Small intestine (tissue), 7 donors: ENCODE results near the gene XRN1. TPM values are rescaled to one million over a fixed set of nuclear protein-coding genes. Genes with fewer than 3 reads are reported as not detected.
"Not testable (repeated sequence)": the region's sequence is repeated elsewhere in the genome, so short reads cannot be mapped to it uniquely, and the experiment has no call there.

Source experiments
- DNase-seq, 2 donors: peaks; one replicate each; pipeline versions ENCODE4 v3.0.0 to v3.0.0-alpha.2; 2013
- FAIRE-seq: peaks from 2 replicates; lab custom pipeline; 2012; peaks lifted over from hg19 to GRCh38; lab: Jason Lieb, UNC
- H3K27ac ChIP-seq, 3 donors: one replicate each; pipeline ENCODE4 v1.5.1; 2013; ENCODE audit warnings: low read length in 2 of 3, mild to moderate bottlenecking in 2 of 3, control low read depth in 1 of 3, inconsistent platforms in 1 of 3, low read depth in 1 of 3, moderate library complexity in 1 of 3
- H3K27me3 ChIP-seq, 3 donors: one replicate each; pipeline ENCODE4 v1.6.1; 2013; ENCODE audit warnings: low read length in 3 of 3, inconsistent platforms in 1 of 3; ENCODE audit not compliant: control insufficient read depth in 3 of 3, insufficient read depth in 3 of 3
- H3K36me3 ChIP-seq, 3 donors: one replicate each; pipeline ENCODE4 v1.6.1; 2013; ENCODE audit warnings: low read length in 3 of 3, inconsistent platforms in 1 of 3, low read depth in 1 of 3, mild to moderate bottlenecking in 1 of 3, moderate library complexity in 1 of 3; ENCODE audit not compliant: control insufficient read depth in 3 of 3, insufficient read depth in 2 of 3
- H3K4me1 ChIP-seq, 3 donors: one replicate each; pipeline ENCODE4 v1.6.1; 2013; ENCODE audit warnings: low read length in 2 of 3, inconsistent platforms in 1 of 3, low read depth in 1 of 3, mild to moderate bottlenecking in 1 of 3, moderate library complexity in 1 of 3; ENCODE audit not compliant: control insufficient read depth in 3 of 3, insufficient read depth in 2 of 3
- H3K4me3 ChIP-seq, 3 donors: one replicate each; pipeline ENCODE4 v1.5.1; 2013; ENCODE audit warnings: low read length in 3 of 3, control low read depth in 1 of 3, inconsistent platforms in 1 of 3, low read depth in 1 of 3, mild to moderate bottlenecking in 1 of 3, moderate library complexity in 1 of 3
- H3K9me3 ChIP-seq, 2 donors: one replicate each; pipeline ENCODE4 v1.6.1; 2013; ENCODE audit warnings: low read depth in 1 of 2, low read length in 1 of 2; ENCODE audit not compliant: control insufficient read depth in 2 of 2, insufficient read depth in 1 of 2
- WGBS, 3 donors: extraction: QIAGEN DNeasy Blood & Tissue Kit; methylation state at CpG; one replicate each; pipeline ENCODE4 v1.1.7; 2013; 5-methylcytosine and 5-hydroxymethylcytosine counted together
- polyA plus RNA-seq, 4 donors: library from polyadenylated mRNA; stranded (reverse) in 3 of 4; unstranded in 1 of 4; fragments of 200-250 nt in 3 of 4; fragments of 120-200 nt in 1 of 4; gene quantifications; one replicate each; pipeline versions ENCODE4 v1.2.1 to v1.2.3, GENCODE V29; 2013
- donor health status: healthy with polysubstance abuse.
- donor health status: control.
- donor health status: control.
- donor health status: Bipolar disorder and iron deficiency.
- donor health status: healthy.

The XRN1 gene
- polyA plus RNA-seq, 4 donors = 4.8 to 34.4 (median 9.1) TPM

- FAIRE-seq (no peak), DNase-seq (peak; percentile 85 to 90)
- H3K36me3 ChIP-seq = peaks cover 0 to 14% (median 0%) of the 10 kb centered on the region in 3 donors
- peak overlapping the region; percentile 67 to 97 (median 73) for H3K27ac ChIP-seq
- 12 to 42% (median 14%) methylated on average over 6 of the region's 6 CpGs for whole genome bisulfite sequencing, 3 donors
- no peaks in the 10 kb centered on the region for H3K27me3 ChIP-seq
- H3K4me1 ChIP-seq = peaks cover 0 to 5% (median 3%) of the 10 kb centered on the region in 3 donors
- H3K9me3 ChIP-seq = no peaks in the 10 kb centered on the region
- H3K4me3 ChIP-seq = peak overlapping the region in 2 of 3 donors; percentile 90
These were observed 2.0 kb downstream of the XRN1 start for GRCh38 chr3:142445816-142446254.

GRCh38 chr3:142444343-142444742, 3.5 kb downstream of the XRN1 start:
- no peak overlapping the region for H3K4me3 ChIP-seq
- DNase-seq (no peak), FAIRE-seq (no peak)
- no peaks in the 10 kb centered on the region for H3K9me3 ChIP-seq
- no peaks in the 10 kb centered on the region for H3K27me3 ChIP-seq
- H3K4me1 ChIP-seq = peaks cover 3 to 8% (median 5%) of the 10 kb centered on the region in 3 donors
- peaks cover 0 to 14% (median 0%) of the 10 kb centered on the region in 3 donors for H3K36me3 ChIP-seq
- H3K27ac ChIP-seq = no peak overlapping the region
- 94 to 97% (median 96%) methylated on average over 11 of the region's 11 CpGs for WGBS, 3 donors

- not testable (repeated sequence) for H3K4me3 ChIP-seq, FAIRE-seq, H3K27me3 ChIP-seq, DNase-seq, H3K4me1 ChIP-seq, H3K9me3 ChIP-seq, H3K27ac ChIP-seq
- WGBS, 3 donors = 93 to 97% (median 95%) methylated on average over 12 of the region's 12 CpGs
- peaks cover 0 to 15% (median 0%) of the 10 kb centered on the region in 3 donors for H3K36me3 ChIP-seq
These were observed 4.8 kb downstream of the XRN1 start for GRCh38 chr3:142443060-142443459.

GRCh38 chr3:142439499-142440220, 8.2 kb downstream of the XRN1 start:
- 24 to 72% (median 64%) methylated on average over 14 to 15 of the region's 15 CpGs for whole genome bisulfite sequencing, 3 donors
- FAIRE-seq = not testable (repeated sequence)

GRCh38 chr3:142438096-142438495, 9.7 kb downstream of the XRN1 start:
- H3K9me3 ChIP-seq, FAIRE-seq, H3K27me3 ChIP-seq, DNase-seq, H3K4me3 ChIP-seq: not testable (repeated sequence)
- peaks cover 2 to 17% (median 4%) of the 10 kb centered on the region in 3 donors for H3K4me1 ChIP-seq
- peak overlapping the region in 1 of 3 donors; percentile 76 for H3K27ac ChIP-seq
- WGBS, 3 donors = 96 to 98% (median 97%) methylated on average over 11 of the region's 11 CpGs
- H3K36me3 ChIP-seq = peaks cover 0 to 20% (median 0%) of the 10 kb centered on the region in 3 donors

More at GRCh38 chr3:142439499-142440220, 8.2 kb downstream of the XRN1 start:
- Histone ChIP-seq H3K4me1 (peaks cover 6 to 17% (median 9%) of the 10 kb centered on the region in 3 donors), H3K36me3 (peaks cover 0 to 25% (median 0%) of the 10 kb centered on the region in 3 donors), H3K27ac (peak overlapping the region; percentile 48 to 75 (median 68))
- not testable (repeated sequence) for H3K27me3 ChIP-seq, H3K9me3 ChIP-seq, H3K4me3 ChIP-seq
- DNase-seq = peak; percentile 13 to 54

- Histone ChIP-seq H3K27me3 (no peaks in the 10 kb centered on the region), H3K9me3 (peaks cover 0 to 4% of the 10 kb centered on the region in 2 donors), H3K27ac (peak overlapping the region in 2 of 3 donors; percentile 60 to 76), H3K36me3 (peaks cover 0 to 20% (median 2%) of the 10 kb centered on the region in 3 donors), H3K4me1 (peaks cover 2 to 17% (median 4%) of the 10 kb centered on the region in 3 donors), H3K4me3 (no peak overlapping the region)
- DNase-seq (peak; percentile 48 to 67), FAIRE-seq (peak; percentile 90)
These were observed 10.8 kb downstream of the XRN1 start for GRCh38 chr3:142436951-142437585.

- 58 to 68% (median 65%) methylated on average over 4 of the region's 4 CpGs for WGBS, 3 donors
- Histone ChIP-seq H3K4me3 (no peak overlapping the region), H3K9me3 (peaks cover 0 to 4% of the 10 kb centered on the region in 2 donors), H3K27me3 (no peaks in the 10 kb centered on the region), H3K27ac (no peak overlapping the region), H3K36me3 (peaks cover 7 to 22% (median 12%) of the 10 kb centered on the region in 3 donors), H3K4me1 (peaks cover 2 to 9% (median 4%) of the 10 kb centered on the region in 3 donors)
- DNase-seq = peak in 1 of 2 donors; percentile 22
- FAIRE-seq = no peak
These were observed 13.3 kb downstream of the XRN1 start for GRCh38 chr3:142434503-142434902.

- H3K36me3 ChIP-seq = peaks cover 9 to 24% (median 12%) of the 10 kb centered on the region in 3 donors
- H3K27me3 ChIP-seq = no peaks in the 10 kb centered on the region
- FAIRE-seq (no peak), DNase-seq (no peak)
- peaks cover 0 to 4% of the 10 kb centered on the region in 2 donors for H3K9me3 ChIP-seq
- peaks cover 1 to 9% (median 4%) of the 10 kb centered on the region in 3 donors for H3K4me1 ChIP-seq
- H3K4me3 ChIP-seq = no peak overlapping the region
- no peak overlapping the region for H3K27ac ChIP-seq
- 51 to 63% (median 59%) methylated on average over 2 of the region's 2 CpGs for WGBS, 3 donors
These were observed 14.7 kb downstream of the XRN1 start for GRCh38 chr3:142433110-142433509.
